ENCODE measurements around the gene F11R. TPM values are rescaled to one million over a fixed set of nuclear protein-coding genes. Genes with fewer than 3 reads are reported as not detected.

The F11R gene
- total and polyA plus RNA-seq, 10 of the 15 experiments (the other 5 are each of a cell fraction or from before 2014, with no cell fraction given) = 15.3 to 80.9 (median 24.3) TPM

DNA sequence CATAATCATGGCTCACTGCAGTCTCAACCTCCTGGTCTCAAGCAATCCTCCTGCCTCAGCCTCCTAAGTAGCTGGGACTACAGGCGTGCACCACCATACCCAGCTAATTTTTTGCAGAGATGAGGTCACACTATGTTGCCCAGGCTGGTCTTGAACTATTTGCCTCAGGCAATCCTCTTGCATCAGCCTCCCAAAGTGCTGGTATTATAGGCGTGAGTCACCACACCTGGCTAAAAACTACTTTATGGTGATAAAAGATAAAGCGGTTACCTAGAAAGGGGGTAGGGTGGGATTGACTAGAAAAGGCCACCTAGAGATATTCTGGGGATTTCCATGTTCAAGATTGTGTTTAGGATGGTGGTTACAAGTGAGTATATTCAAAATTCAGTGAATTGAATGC is 12.8 kb upstream of the F11R start:
- DNase-seq (ENCODE audit: low read depth, low spot score) (no peak), FAIRE-seq (no peak), ATAC-seq (no peak)
- no peak overlapping the region for H3K27ac ChIP-seq (ENCODE audit: control insufficient read depth, insufficient read depth)
- H4K20me1 ChIP-seq (ENCODE audit: control insufficient read depth, insufficient read depth) = no peaks in the 10 kb centered on the region
- no peak overlapping the region for H3K9ac ChIP-seq (ENCODE audit: control insufficient read depth, insufficient read depth, low read length)
- no peaks in the 10 kb centered on the region for H3K27me3 ChIP-seq (replicated peaks in 1 of 2; ENCODE audit: control insufficient read depth in 2 of 2, insufficient read depth in 2 of 2, low read length in 1 of 2)
- ChIA-PET POLR2A (interaction anchor here (0.7 to 2.0 kb wide), 3 partner anchors 13 to 192 kb away, joined by 3 to 8 read pairs (median 7); partner anchors contain the start of gene F11R), RAD21 (ENCODE audit: unreplicated experiment) (interaction anchor here (0.7 to 1.3 kb wide), 5 partner anchors 15 to 387 kb away, joined by 3 to 5 read pairs (median 3); partner anchors contain the start of gene KLHDC9), CTCF (interaction anchor here (1.1 to 4.5 kb wide), 4 partner anchors 15 to 105 kb away, joined by 3 to 21 read pairs (median 4); no protein-coding TSS in a partner anchor), SMC1A (ENCODE audit: uncharacterized antibody, unreplicated experiment) (interaction anchor here (1.2 to 2.2 kb wide), 4 partner anchors 10 to 122 kb away, joined by 3 to 8 read pairs (median 4); partner anchors contain the start of gene F11R)
- intact Hi-C loops (cut with micrococcal nuclease; ENCODE audit: unreplicated experiment) = no loop called here
- BruUV-seq (replicated peaks) = no TSS peak
- peaks cover 4% of the 10 kb centered on the region for H3K79me2 ChIP-seq (ENCODE audit: control insufficient read depth, insufficient read depth, low read length)
- H3K36me3 ChIP-seq (ENCODE audit: control insufficient read depth in 2 of 2, insufficient read depth in 2 of 2, low read length in 1 of 2) = no peaks in the 10 kb centered on the region
- in situ Hi-C loops (cut with MboI) = no loop called here
- H3K9me3 ChIP-seq (replicated peaks; ENCODE audit: control insufficient read depth, insufficient read depth, low read length) = peaks cover 1% of the 10 kb centered on the region; the same call in 1 of the 3 replicates
- H3K4me1 ChIP-seq (ENCODE audit: control insufficient read depth, insufficient read depth, low read length) = peaks cover 4% of the 10 kb centered on the region; the same call in 1 of the 2 replicates
- TF ChIP-seq CHD1 (IDR thresholded peaks at IDR 0.05; ENCODE audit: low read depth, low read length) = no peak
- no peak overlapping the region for H3K4me2 ChIP-seq (ENCODE audit: control insufficient read depth, insufficient read depth)
- no peak overlapping the region for H3K4me3 ChIP-seq
- 88% methylated on average over 3 of the region's 3 CpGs for WGBS (ENCODE audit: insufficient coverage, insufficient replicate concordance, low lambda C conversion rate, missing lambda C conversion rate)
- H2AFZ ChIP-seq (ENCODE audit: control insufficient read depth, low read depth, low read length) = no peak overlapping the region

DNA sequence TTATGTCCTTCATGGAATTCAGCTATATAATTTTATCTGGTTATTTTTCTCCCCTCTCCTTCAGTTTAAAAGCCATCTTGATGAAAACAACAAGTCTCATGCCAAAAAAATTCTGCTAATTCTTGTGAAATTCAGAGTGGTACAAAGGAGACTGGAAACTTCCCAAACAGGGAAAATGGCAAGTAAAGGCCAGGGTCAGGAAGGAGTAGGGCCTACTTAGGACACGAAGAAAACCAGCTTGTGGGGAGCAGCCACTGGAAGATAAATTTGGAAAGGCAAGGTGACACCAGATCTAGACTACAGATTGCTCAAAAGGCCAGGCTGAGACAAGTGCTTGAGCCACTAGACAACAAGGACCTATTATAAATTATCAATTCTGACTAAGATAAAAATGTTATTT is 11.5 kb upstream of the F11R start:
- peak; percentile 14; the same call in 2 of the 3 replicates for ATAC-seq
- no peak for FAIRE-seq
- TF ChIP-seq RUNX3 (IDR thresholded peaks at IDR 0.05; ENCODE audit: low read length) = no peak
- TF ChIP-seq, protein P1, sequence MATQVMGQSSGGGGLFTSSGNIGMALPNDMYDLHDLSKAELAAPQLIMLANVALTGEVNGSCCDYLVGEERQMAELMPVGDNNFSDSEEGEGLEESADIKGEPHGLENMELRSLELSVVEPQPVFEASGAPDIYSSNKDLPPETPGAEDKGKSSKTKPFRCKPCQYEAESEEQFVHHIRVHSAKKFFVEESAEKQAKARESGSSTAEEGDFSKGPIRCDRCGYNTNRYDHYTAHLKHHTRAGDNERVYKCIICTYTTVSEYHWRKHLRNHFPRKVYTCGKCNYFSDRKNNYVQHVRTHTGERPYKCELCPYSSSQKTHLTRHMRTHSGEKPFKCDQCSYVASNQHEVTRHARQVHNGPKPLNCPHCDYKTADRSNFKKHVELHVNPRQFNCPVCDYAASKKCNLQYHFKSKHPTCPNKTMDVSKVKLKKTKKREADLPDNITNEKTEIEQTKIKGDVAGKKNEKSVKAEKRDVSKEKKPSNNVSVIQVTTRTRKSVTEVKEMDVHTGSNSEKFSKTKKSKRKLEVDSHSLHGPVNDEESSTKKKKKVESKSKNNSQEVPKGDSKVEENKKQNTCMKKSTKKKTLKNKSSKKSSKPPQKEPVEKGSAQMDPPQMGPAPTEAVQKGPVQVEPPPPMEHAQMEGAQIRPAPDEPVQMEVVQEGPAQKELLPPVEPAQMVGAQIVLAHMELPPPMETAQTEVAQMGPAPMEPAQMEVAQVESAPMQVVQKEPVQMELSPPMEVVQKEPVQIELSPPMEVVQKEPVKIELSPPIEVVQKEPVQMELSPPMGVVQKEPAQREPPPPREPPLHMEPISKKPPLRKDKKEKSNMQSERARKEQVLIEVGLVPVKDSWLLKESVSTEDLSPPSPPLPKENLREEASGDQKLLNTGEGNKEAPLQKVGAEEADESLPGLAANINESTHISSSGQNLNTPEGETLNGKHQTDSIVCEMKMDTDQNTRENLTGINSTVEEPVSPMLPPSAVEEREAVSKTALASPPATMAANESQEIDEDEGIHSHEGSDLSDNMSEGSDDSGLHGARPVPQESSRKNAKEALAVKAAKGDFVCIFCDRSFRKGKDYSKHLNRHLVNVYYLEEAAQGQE (IDR thresholded peaks at IDR 0.05; ENCODE audit: low read depth, low read length) = no peak
- TF ChIP-seq GABPA (IDR thresholded peaks at IDR 0.05; ENCODE audit: low read depth) = no peak
- no peak for TF ChIP-seq TCF7 (IDR thresholded peaks at IDR 0.05; ENCODE audit: borderline replicate concordance)
- TF ChIP-seq, protein P2, sequence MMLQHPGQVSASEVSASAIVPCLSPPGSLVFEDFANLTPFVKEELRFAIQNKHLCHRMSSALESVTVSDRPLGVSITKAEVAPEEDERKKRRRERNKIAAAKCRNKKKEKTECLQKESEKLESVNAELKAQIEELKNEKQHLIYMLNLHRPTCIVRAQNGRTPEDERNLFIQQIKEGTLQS (IDR thresholded peaks at IDR 0.05; ENCODE audit: borderline replicate concordance, extremely low read depth, low read depth, low read length) = no peak
- TF ChIP-seq JUNB (IDR thresholded peaks at IDR 0.05) = no peak
- no peak for TF ChIP-seq POLR2A (IDR thresholded peaks at IDR 0.05; ENCODE audit: low read depth, low read length)
- no peak for TF ChIP-seq MYC (IDR thresholded peaks at IDR 0.05; ENCODE audit: insufficient read depth, insufficient read length, insufficient replicate concordance, low read length, severe bottlenecking)
- TF ChIP-seq, protein P3, sequence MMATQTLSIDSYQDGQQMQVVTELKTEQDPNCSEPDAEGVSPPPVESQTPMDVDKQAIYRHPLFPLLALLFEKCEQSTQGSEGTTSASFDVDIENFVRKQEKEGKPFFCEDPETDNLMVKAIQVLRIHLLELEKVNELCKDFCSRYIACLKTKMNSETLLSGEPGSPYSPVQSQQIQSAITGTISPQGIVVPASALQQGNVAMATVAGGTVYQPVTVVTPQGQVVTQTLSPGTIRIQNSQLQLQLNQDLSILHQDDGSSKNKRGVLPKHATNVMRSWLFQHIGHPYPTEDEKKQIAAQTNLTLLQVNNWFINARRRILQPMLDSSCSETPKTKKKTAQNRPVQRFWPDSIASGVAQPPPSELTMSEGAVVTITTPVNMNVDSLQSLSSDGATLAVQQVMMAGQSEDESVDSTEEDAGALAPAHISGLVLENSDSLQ (IDR thresholded peaks at IDR 0.05) = no peak
- TF ChIP-seq ZNF24 (IDR thresholded peaks at IDR 0.05) = no peak
- TF ChIP-seq POLR2AphosphoS2 (IDR thresholded peaks at IDR 0.05; ENCODE audit: low read depth, low read length) = no peak

More for the DNA sequence above, 11.5 kb upstream of the F11R start:
- ChIA-PET RAD21 (ENCODE audit: unreplicated experiment) (interaction anchor here (1.2 to 1.4 kb wide), 2 partner anchors 11 to 31 kb away, joined by 3 to 4 read pairs; partner anchors contain the start of gene F11R), SMC1A (ENCODE audit: uncharacterized antibody, unreplicated experiment) (interaction anchor here (1.2 to 2.2 kb wide), 5 partner anchors 9 to 121 kb away, joined by 3 to 8 read pairs (median 4); partner anchors contain the start of gene F11R), POLR2A (interaction anchor here (0.5 to 2.0 kb wide), 8 partner anchors 10 to 696 kb away, joined by 3 to 8 read pairs (median 5); partner anchors contain the start of genes F11R and USF1), CTCF (interaction anchor here (1.0 to 4.5 kb wide), 5 partner anchors 9 to 35 kb away, joined by 3 to 21 read pairs (median 4); no protein-coding TSS in a partner anchor)
- intact Hi-C loops (cut with micrococcal nuclease; ENCODE audit: unreplicated experiment) (no loop called here), in situ Hi-C loops (cut with MboI) (no loop called here)
- Histone ChIP-seq H3K36me3 (ENCODE audit: control insufficient read depth in 2 of 2, insufficient read depth in 2 of 2, low read length in 1 of 2) (no peaks in the 10 kb centered on the region), H3K4me2 (ENCODE audit: control insufficient read depth, insufficient read depth) (no peak overlapping the region), H3K9me3 (replicated peaks; ENCODE audit: control insufficient read depth, insufficient read depth, low read length) (peaks cover 9% of the 10 kb centered on the region; the same call in 2 of the 3 replicates), H3K79me2 (ENCODE audit: control insufficient read depth, insufficient read depth, low read length) (no peaks in the 10 kb centered on the region), H3K27me3 (replicated peaks in 1 of 2; ENCODE audit: control insufficient read depth in 2 of 2, insufficient read depth in 2 of 2, low read length in 1 of 2) (no peaks in the 10 kb centered on the region), H4K20me1 (ENCODE audit: control insufficient read depth, insufficient read depth) (no peaks in the 10 kb centered on the region), H3K27ac (ENCODE audit: control insufficient read depth, insufficient read depth) (no peak overlapping the region), H3K9ac (ENCODE audit: control insufficient read depth, insufficient read depth, low read length) (no peak overlapping the region), H2AFZ (ENCODE audit: control insufficient read depth, low read depth, low read length) (no peak overlapping the region), H3K4me3 (no peak overlapping the region), H3K4me1 (ENCODE audit: control insufficient read depth, insufficient read depth, low read length) (no peaks in the 10 kb centered on the region)
- BruUV-seq (replicated peaks) = no TSS peak
- no peak for DNase-seq (ENCODE audit: low read depth, low spot score)
- WGBS (ENCODE audit: insufficient coverage, insufficient replicate concordance, low lambda C conversion rate, missing lambda C conversion rate) = 83% methylated on average over 1 of the region's 1 CpG

Data from GM12878 (cell line).